Hepatocyte (in vitro differentiated cells): ENCODE data around the gene ZNF787. TPM values are rescaled to one million over a fixed set of nuclear protein-coding genes. Genes with fewer than 3 reads are reported as not detected.
A peak's percentile ranks its signal among the peaks of the same experiment; 100 is the strongest.

ENCODE experiments used
- DNase-seq: peaks from one replicate; pipeline ENCODE4 v3.0.0-alpha.2; 2016; ENCODE audit warnings: low spot score
- H2AFZ ChIP-seq: fragments of 200-600 bp; sonication (generic); 2 replicates; pipeline ENCODE4 v1.6.0; 2016; ENCODE audit warnings: antibody characterized with exemption, mild to moderate bottlenecking
- H3K27ac ChIP-seq: fragments of 200-600 bp; sonication (generic); 2 replicates; pipeline ENCODE4 v1.5.1; 2016; ENCODE audit warnings: mild to moderate bottlenecking
- H3K27me3 ChIP-seq: fragments of 200-600 bp; sonication (generic); 2 replicates; pipeline ENCODE4 v1.6.1; 2016
- H3K36me3 ChIP-seq: fragments of 200-600 bp; sonication (generic); replicated peaks from 2 replicates; pipeline ENCODE4 v1.5.1; 2016; ENCODE audit warnings: low read depth; ENCODE audit not compliant: insufficient read depth
- H3K4me1 ChIP-seq: fragments of 200-600 bp; sonication (generic); 2 replicates; pipeline ENCODE4 v1.5.1; 2016; ENCODE audit warnings: mild to moderate bottlenecking, moderate library complexity; ENCODE audit not compliant: insufficient read depth
- H3K4me2 ChIP-seq: fragments of 200-600 bp; sonication (generic); 2 replicates; pipeline ENCODE4 v1.6.0; 2016
- H3K4me3 ChIP-seq: fragments of 200-600 bp; sonication (generic); 2 replicates; pipeline ENCODE4 v1.5.1; 2016; ENCODE audit warnings: mild to moderate bottlenecking
- H3K79me2 ChIP-seq: fragments of 200-600 bp; sonication (generic); 2 replicates; pipeline ENCODE4 v1.6.0; 2017; ENCODE audit warnings: mild to moderate bottlenecking
- H3K9me2 ChIP-seq: fragments of 200-600 bp; sonication (generic); replicated peaks from 2 replicates; pipeline ENCODE4 v1.6.0; 2017; ENCODE audit warnings: mild to moderate bottlenecking; ENCODE audit not compliant: insufficient read depth
- H3K9me3 ChIP-seq: fragments of 200-600 bp; sonication (generic); 2 replicates; pipeline ENCODE4 v1.5.1; 2016; ENCODE audit warnings: low read depth, mild to moderate bottlenecking
- H4K20me1 ChIP-seq: fragments of 200-600 bp; sonication (generic); 2 replicates; pipeline ENCODE4 v1.6.0; 2016; ENCODE audit warnings: mild to moderate bottlenecking; ENCODE audit not compliant: insufficient read depth, poor library complexity, severe bottlenecking
- CTCF ChIP-seq: fragments of 200-600 bp; sonication (generic); IDR thresholded peaks from 2 replicates; pipeline ENCODE4 v1.5.1; 2016; ENCODE audit warnings: antibody characterized with exemption, mild to moderate bottlenecking; ENCODE audit not compliant: poor library complexity
- EZH2 ChIP-seq: fragments of 200-600 bp; sonication (generic); IDR thresholded peaks from 2 replicates; pipeline ENCODE4 v1.6.1; 2016; ENCODE audit warnings: antibody characterized with exemption, mild to moderate bottlenecking, borderline replicate concordance
- EZH2phosphoT487 ChIP-seq: fragments of 200-600 bp; sonication (generic); IDR thresholded peaks from one replicate; pipeline ENCODE4 v1.6.1; 2018; ENCODE audit warnings: antibody characterized with exemption, mild to moderate bottlenecking, low read depth, moderate library complexity; ENCODE audit not compliant: unreplicated experiment, severe bottlenecking
- whole genome bisulfite sequencing: methylation state at CpG from one replicate; pipeline ENCODE4 v1.1.6; 2016; ENCODE audit warnings: low lambda C conversion rate; ENCODE audit errors: missing lambda C conversion rate; 5-methylcytosine and 5-hydroxymethylcytosine counted together
- polyA plus RNA-seq: library from polyadenylated mRNA; unstranded; fragments of >200 nt; fragmentation: Nextera tagmentation; extraction: Ambion mirVana; gene quantifications from 2 replicates; pipeline ENCODE4 v1.2.1, GENCODE V29; 2016
- total RNA-seq: library from RNA; depleted of rRNA; stranded (reverse); fragments of >200 nt; gene quantifications from 2 replicates; pipeline ENCODE4 v1.2.3, GENCODE V29; 2014

The ZNF787 gene
- total and polyA plus RNA-seq, 2 experiments from 2014 or later = 23.5 to 24.9 TPM

- TF ChIP-seq CTCF (no peak), EZH2phosphoT487 (no peak), EZH2 (no peak)
- no peak overlapping the region for H3K4me2 ChIP-seq
- no peaks in the 10 kb centered on the region for H3K9me3 ChIP-seq
- no peaks in the 10 kb centered on the region for H3K79me2 ChIP-seq
- WGBS = 80% methylated on average over 14 of the region's 14 CpGs
- H3K27me3 ChIP-seq = no peaks in the 10 kb centered on the region
- DNase-seq = no peak
- no peaks in the 10 kb centered on the region for H3K9me2 ChIP-seq
- no peak overlapping the region for H2AFZ ChIP-seq
- no peak overlapping the region for H3K27ac ChIP-seq
- H3K36me3 ChIP-seq = no peaks in the 10 kb centered on the region
- H3K4me1 ChIP-seq = peaks cover 9% of the 10 kb centered on the region
- H3K4me3 ChIP-seq = no peak overlapping the region
- no peaks in the 10 kb centered on the region for H4K20me1 ChIP-seq
Measured at GRCh38 chr19:56133858-56134653, 13.0 kb upstream of the ZNF787 start.

DNA sequence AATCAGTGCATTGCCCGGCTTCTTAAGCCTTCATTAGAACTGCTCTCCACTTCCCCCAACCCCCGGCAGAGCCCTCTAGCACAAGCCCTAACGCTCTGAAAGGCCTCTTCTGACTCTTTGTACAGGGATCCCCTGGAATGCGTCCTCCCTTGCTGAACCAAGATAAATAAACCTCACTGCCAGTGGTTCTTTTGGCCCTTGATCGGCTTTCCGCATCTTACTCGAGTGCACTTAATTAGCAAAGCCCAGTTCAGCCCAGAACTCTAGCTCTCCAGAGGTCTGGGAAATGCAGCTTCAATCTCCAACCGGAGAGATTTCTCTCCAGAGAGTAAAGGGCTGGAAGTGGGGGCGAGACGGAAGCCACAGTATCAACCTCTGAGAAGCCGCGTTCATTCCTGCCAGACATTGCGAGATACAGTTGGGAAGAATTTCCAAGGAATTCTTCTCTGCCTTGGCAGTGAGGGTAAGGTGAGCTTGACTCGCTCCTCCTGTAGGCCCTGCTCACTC lies 11.3 kb upstream of the ZNF787 start:
- Histone ChIP-seq H2AFZ (peak overlapping the region; percentile 27), H3K4me1 (peaks cover 9% of the 10 kb centered on the region), H3K79me2 (no peaks in the 10 kb centered on the region), H3K4me2 (peak overlapping the region; percentile 41), H3K27me3 (no peaks in the 10 kb centered on the region), H3K9me2 (no peaks in the 10 kb centered on the region), H3K4me3 (no peak overlapping the region), H3K27ac (peak overlapping the region; percentile 50), H3K36me3 (no peaks in the 10 kb centered on the region), H3K9me3 (no peaks in the 10 kb centered on the region), H4K20me1 (no peaks in the 10 kb centered on the region)
- 33% methylated on average over 14 of the region's 14 CpGs for WGBS
- DNase-seq = peak; percentile 42
- no peak for TF ChIP-seq CTCF

- no peak for TF ChIP-seq EZH2phosphoT487
- no peak for TF ChIP-seq EZH2
- no peak for TF ChIP-seq CTCF
- Histone ChIP-seq H3K79me2 (no peaks in the 10 kb centered on the region), H3K4me1 (peaks cover 9% of the 10 kb centered on the region), H3K9me3 (no peaks in the 10 kb centered on the region), H3K4me2 (peak overlapping the region; percentile 41), H3K9me2 (no peaks in the 10 kb centered on the region), H3K27ac (peak overlapping the region; percentile 50), H3K27me3 (no peaks in the 10 kb centered on the region), H3K4me3 (no peak overlapping the region), H3K36me3 (no peaks in the 10 kb centered on the region), H4K20me1 (no peaks in the 10 kb centered on the region), H2AFZ (no peak overlapping the region)
- DNase-seq = no peak
- 94% methylated on average over 8 of the region's 8 CpGs for WGBS
Measured at GRCh38 chr19:56131651-56132050, 10.6 kb upstream of the ZNF787 start.
